HG03097 (cell line): ENCODE results near the gene KIF22.

Experiments
- ATAC-seq: cut with Tn5 transposase; IDR thresholded peaks from one replicate; pipeline ENCODE4 v1.9.1; 2021; ENCODE audit not compliant: unreplicated experiment, low FRiP score

The KIF22 gene

GRCh38 chr16:29834079-29834478, 43.5 kb downstream of the KIF22 start:
- no peak for ATAC-seq

- ATAC-seq = no peak
These were observed 45.4 kb downstream of the KIF22 start for GRCh38 chr16:29835926-29836325.

- ATAC-seq = no peak
These were observed 46.1 kb downstream of the KIF22 start for GRCh38 chr16:29836623-29837022.

- no peak for ATAC-seq
These were observed 47.3 kb downstream of the KIF22 start for GRCh38 chr16:29837841-29838240.

GRCh38 chr16:29839822-29840221, 49.3 kb downstream of the KIF22 start:
- no peak for ATAC-seq

- ATAC-seq = no peak
These were observed 49.7 kb downstream of the KIF22 start for GRCh38 chr16:29840240-29840639.

GRCh38 chr16:29841631-29842030, 51.1 kb downstream of the KIF22 start:
- no peak for ATAC-seq

- no peak for ATAC-seq
These were observed 52.3 kb downstream of the KIF22 start for GRCh38 chr16:29842732-29843346.

- ATAC-seq = no peak
These were observed 53.4 kb downstream of the KIF22 start for GRCh38 chr16:29843931-29844330.

GRCh38 chr16:29844575-29845331, 54.2 kb downstream of the KIF22 start:
- no peak for ATAC-seq

GRCh38 chr16:29845656-29846055, 55.1 kb downstream of the KIF22 start:
- no peak for ATAC-seq

- ATAC-seq = no peak
These were observed 58.1 kb downstream of the KIF22 start for GRCh38 chr16:29848420-29849297.

- ATAC-seq = no peak
These were observed 59.0 kb downstream of the KIF22 start for GRCh38 chr16:29849505-29849904.

- no peak for ATAC-seq
These were observed 60.4 kb downstream of the KIF22 start for GRCh38 chr16:29850998-29851397.

- no peak for ATAC-seq
These were observed 62.1 kb downstream of the KIF22 start for GRCh38 chr16:29852654-29853053.

- no peak for ATAC-seq
These were observed 64.1 kb downstream of the KIF22 start for GRCh38 chr16:29854520-29855100.
